Panc1 (cell line): ENCODE results near the gene MINK1. TPM values are rescaled to one million over a fixed set of nuclear protein-coding genes. Genes with fewer than 3 reads are reported as not detected.
A peak's percentile ranks its signal among the peaks of the same experiment; 100 is the strongest.

ENCODE experiments used
- ATAC-seq: fragments of 200-7000 bp; cut with Tn5 transposase; 2 replicates; pipeline ENCODE4 v1.9.1; 2020; ENCODE audit warnings: mild to moderate bottlenecking, moderate library complexity
- Bru-seq: library from RNA; stranded (reverse); fragments of 400-500 nt; gene quantifications from one replicate; lab custom pipeline; 2021; lab: Mats Ljungman, UMichigan
- BruChase-seq, 2 experiments: library from RNA; stranded (reverse); fragments of 400-500 nt; gene quantifications; one replicate each; lab custom pipeline; 2021; lab: Mats Ljungman, UMichigan
- BruUV-seq: library from RNA; stranded (reverse); fragments of 400-500 nt; replicated peaks from 2 replicates; lab custom pipeline; 2021; lab: Mats Ljungman, UMichigan
- CTCF ChIA-PET: fragments of 300-600 bp; sonication (Branson Sonifier 250); formaldehyde crosslinking; loops from one replicate; lab custom pipeline; 2022; ENCODE audit warnings: antibody characterized with exemption; lab: Charles Lee
- POLR2A ChIA-PET: fragments of 300-600 bp; sonication (Branson Sonifier 250); formaldehyde crosslinking; loops from one replicate; lab custom pipeline; 2022; ENCODE audit warnings: antibody characterized with exemption; lab: Charles Lee
- DNase-seq: peaks from one replicate; pipeline ENCODE4 v3.0.0-alpha.2; 2010; ENCODE audit warnings: low read depth, low spot score
- H3K27ac ChIP-seq: 2 replicates; pipeline ENCODE4 v1.5.1; 2011; ENCODE audit warnings: mild to moderate bottlenecking, low read length, inconsistent platforms
- H3K27me3 ChIP-seq: fragments of 200-500 bp; sonication (Bioruptor generic); 2 replicates; pipeline ENCODE4 v1.6.0; 2014; ENCODE audit warnings: low read length, inconsistent platforms; ENCODE audit not compliant: control insufficient read depth, insufficient read depth
- H3K36me3 ChIP-seq: fragments of 200-500 bp; sonication (Bioruptor generic); 2 replicates; pipeline ENCODE4 v1.5.1; 2014; ENCODE audit warnings: inconsistent platforms, mild to moderate bottlenecking, low read length, moderate library complexity; ENCODE audit not compliant: control insufficient read depth, insufficient read depth
- H3K4me1 ChIP-seq: 2 replicates; pipeline ENCODE4 v1.5.1; 2011; ENCODE audit warnings: inconsistent platforms, mild to moderate bottlenecking, low read length, moderate library complexity; ENCODE audit not compliant: control insufficient read depth, insufficient read depth
- H3K4me3 ChIP-seq, 2 experiments: 2 replicates each; pipeline ENCODE4 v1.5.1; 2011 to 2012; ENCODE audit warnings: low read depth in 2 of 2, low read length in 2 of 2, mild to moderate bottlenecking in 2 of 2, inconsistent platforms in 1 of 2, moderate library complexity in 1 of 2
- H3K9me3 ChIP-seq: fragments of 200-500 bp; sonication (Bioruptor generic); 2 replicates; pipeline ENCODE4 v1.5.1; 2014; ENCODE audit warnings: low read depth, mild to moderate bottlenecking, inconsistent platforms, low read length, moderate library complexity; ENCODE audit not compliant: control insufficient read depth, insufficient read depth
- POLR2AphosphoS5 ChIP-seq: IDR thresholded peaks from 2 replicates; pipeline ENCODE4 v1.6.1; 2012; ENCODE audit warnings: mild to moderate bottlenecking, low read depth, low read length, moderate library complexity
- REST ChIP-seq, 2 experiments: IDR thresholded peaks; 2 replicates each; pipeline ENCODE4 v1.6.1; 2011 to 2012; ENCODE audit warnings: low read depth in 2 of 2, control low read depth in 1 of 2, low read length in 1 of 2, mild to moderate bottlenecking in 1 of 2, moderate library complexity in 1 of 2; ENCODE audit not compliant: insufficient read depth in 1 of 2
- SIN3A ChIP-seq: IDR thresholded peaks from 2 replicates; pipeline ENCODE4 v1.6.1; 2012; ENCODE audit warnings: low read depth, mild to moderate bottlenecking, low read length, moderate library complexity, borderline replicate concordance; ENCODE audit not compliant: insufficient read depth
- TCF7L2 ChIP-seq: IDR thresholded peaks from 2 replicates; pipeline ENCODE4 v1.6.1; 2011; ENCODE audit warnings: mild to moderate bottlenecking, low read depth, low read length, inconsistent platforms
- in situ Hi-C: cut with HindIII; loops from 2 replicates; pipeline ENCODE4 v1.10.0; 2016; ENCODE audit warnings: low sequenced_read_pairs, low pct_unique_long_range_greater_than_20kb
- intact Hi-C: fragments of 100-400 bp; cut with micrococcal nuclease; formaldehyde crosslinking; loops from one replicate; pipeline ENCODE4 v1.10.0; 2022; ENCODE audit not compliant: unreplicated experiment
- long read RNA-seq: library from polyadenylated mRNA; unstranded; transcript quantifications from one replicate; pipeline ENCODE4 v2.0.0, GENCODE V29; 2021; ENCODE audit not compliant: unreplicated experiment
- polyA plus RNA-seq: library from polyadenylated mRNA; unstranded; fragments of >200 nt; gene quantifications from one replicate; pipeline ENCODE4 v1.2.1, GENCODE V29; 2012; ENCODE audit warnings: missing spikeins; ENCODE audit not compliant: insufficient read length
- total RNA-seq: library from RNA; stranded (reverse); gene quantifications from one replicate; pipeline ENCODE4 v1.2.1, GENCODE V29; 2021; ENCODE audit not compliant: unreplicated experiment
- TF ChIP-seq, protein P1 (sequence below): fragments of 450-650 bp; IDR thresholded peaks from 2 replicates; pipeline ENCODE4 v1.5.1; 2017; ENCODE audit warnings: mild to moderate bottlenecking

MINK1 gene
- total RNA-seq (78.2 TPM), Bru-seq, nascent RNA (percentile 62 among the genes with signal in this experiment), BruChase-seq, experiment 1, labeled RNA remaining after a 2-hour chase (percentile 67 among the genes with signal in this experiment), BruChase-seq, experiment 2, labeled RNA remaining after a 6-hour chase (percentile 79 among the genes with signal in this experiment)
- 84.8 TPM for polyA plus RNA-seq
- long read RNA-seq, partial matches to known transcripts, result 30 of 40 reads
- long read RNA-seq, other reads (novel, unspliced or antisense), result 10 of 40 reads

- in situ Hi-C loops (no loop called here), intact Hi-C loops (no loop called here)
- no peaks in the 10 kb centered on the region for H3K9me3 ChIP-seq
- ChIA-PET POLR2A (no interaction called here), CTCF (no interaction called here)
- peak within 1 kb of the TSS; percentile 73 to 86 for H3K4me3 ChIP-seq
- DNase-seq (peak; percentile 78), ATAC-seq (peak; percentile 94)
- H3K36me3 ChIP-seq, result no peaks in the 10 kb centered on the region
- BruUV-seq, result no TSS peak
- TF ChIP-seq POLR2AphosphoS5 (0 out of 2 replicates have a peak, but pooled peaks have one; percentile 34), SIN3A (no peak)
- peak within 1 kb of the TSS; percentile 81 for H3K27ac ChIP-seq
- H3K27me3 ChIP-seq, result no peaks in the 10 kb centered on the region
- peaks cover 9% of the 10 kb centered on the region for H3K4me1 ChIP-seq
These were observed at the start of gene MINK1 for GRCh38 chr17:4833178-4833940. TSS of gene MINK1 (plus strand) at chr17:4833340. CDS start at chr17:4833584, 244 bp downstream.

DNA sequence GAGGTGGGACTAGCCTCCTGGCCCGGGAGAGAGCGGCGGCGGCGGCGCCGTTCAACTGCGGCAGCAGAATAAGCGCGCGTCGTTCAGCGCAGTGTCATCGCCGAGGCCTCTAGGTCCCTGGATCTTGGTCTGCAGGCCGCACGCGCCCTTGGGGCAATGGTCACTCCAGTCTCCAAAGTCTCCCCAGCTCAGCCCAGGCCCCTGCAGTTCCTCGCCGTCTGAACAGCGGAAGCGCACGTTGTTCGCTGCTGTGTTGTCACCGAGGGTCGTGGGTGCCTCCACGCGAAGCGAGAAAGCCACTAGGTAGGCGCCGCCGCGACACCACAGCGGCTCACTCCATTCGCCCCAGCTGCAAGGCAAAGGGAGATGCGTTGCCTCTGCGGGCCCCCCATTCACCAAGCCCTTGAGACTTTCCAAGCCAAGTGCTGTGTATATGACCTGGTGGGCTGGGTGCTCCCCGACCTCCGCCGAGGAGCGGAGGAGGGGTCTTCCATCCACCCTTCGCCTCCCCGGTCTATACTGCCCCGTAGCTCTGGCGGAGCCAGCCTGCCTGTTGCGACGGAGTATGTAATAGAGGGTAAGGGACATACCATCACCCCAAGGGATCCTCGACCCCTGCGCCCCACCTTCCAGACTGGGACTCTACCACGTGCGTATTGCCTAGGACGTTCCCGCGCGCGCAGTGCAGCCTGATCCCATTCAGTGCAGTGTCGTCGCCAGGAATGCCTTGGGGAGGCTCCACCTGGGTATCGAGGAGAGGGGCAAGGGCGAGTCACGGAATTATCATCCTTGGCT, 47.6 kb upstream of the MINK1 start:
- TF ChIP-seq POLR2AphosphoS5, result no peak
- TF ChIP-seq TCF7L2, result no peak
- TF ChIP-seq REST (IDR thresholded peaks at IDR 0.05; ENCODE audit: insufficient read depth in 1 of 2, low read depth in 2 of 2, low read length in 1 of 2), result no peak
- TF ChIP-seq, protein P1, sequence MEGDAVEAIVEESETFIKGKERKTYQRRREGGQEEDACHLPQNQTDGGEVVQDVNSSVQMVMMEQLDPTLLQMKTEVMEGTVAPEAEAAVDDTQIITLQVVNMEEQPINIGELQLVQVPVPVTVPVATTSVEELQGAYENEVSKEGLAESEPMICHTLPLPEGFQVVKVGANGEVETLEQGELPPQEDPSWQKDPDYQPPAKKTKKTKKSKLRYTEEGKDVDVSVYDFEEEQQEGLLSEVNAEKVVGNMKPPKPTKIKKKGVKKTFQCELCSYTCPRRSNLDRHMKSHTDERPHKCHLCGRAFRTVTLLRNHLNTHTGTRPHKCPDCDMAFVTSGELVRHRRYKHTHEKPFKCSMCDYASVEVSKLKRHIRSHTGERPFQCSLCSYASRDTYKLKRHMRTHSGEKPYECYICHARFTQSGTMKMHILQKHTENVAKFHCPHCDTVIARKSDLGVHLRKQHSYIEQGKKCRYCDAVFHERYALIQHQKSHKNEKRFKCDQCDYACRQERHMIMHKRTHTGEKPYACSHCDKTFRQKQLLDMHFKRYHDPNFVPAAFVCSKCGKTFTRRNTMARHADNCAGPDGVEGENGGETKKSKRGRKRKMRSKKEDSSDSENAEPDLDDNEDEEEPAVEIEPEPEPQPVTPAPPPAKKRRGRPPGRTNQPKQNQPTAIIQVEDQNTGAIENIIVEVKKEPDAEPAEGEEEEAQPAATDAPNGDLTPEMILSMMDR, result no peak
- TF ChIP-seq SIN3A, result no peak
- no peaks in the 10 kb centered on the region for H3K9me3 ChIP-seq
- BruUV-seq, result no TSS peak
- H3K4me1 ChIP-seq, result peaks cover 6% of the 10 kb centered on the region
- DNase-seq, result no peak
- intact Hi-C loops, result loop anchor here (5.0 kb wide), 1 partner anchor 97 kb away; no protein-coding TSS in a partner anchor
- POLR2A ChIA-PET, result no interaction called here
- no peak overlapping the region for H3K4me3 ChIP-seq
- no peak overlapping the region for H3K27ac ChIP-seq
- no peaks in the 10 kb centered on the region for H3K27me3 ChIP-seq
- H3K36me3 ChIP-seq, result no peaks in the 10 kb centered on the region; the same call in 1 of the 2 replicates
- no peak for ATAC-seq
- CTCF ChIA-PET, result interaction anchor here (0.5 kb wide), 1 partner anchor 40 kb away, joined by 11 read pairs; no protein-coding TSS in a partner anchor
- in situ Hi-C loops, result no loop called here
